Neuronal stem cell (in vitro differentiated cells): ENCODE measurements around the gene SERPINB4.
"Not testable (repeated sequence)": the region's sequence is repeated elsewhere in the genome, so short reads cannot be mapped to it uniquely, and the experiment has no call there.

ENCODE experiments used
- DNase-seq: peaks from one replicate; pipeline ENCODE4 v3.0.0-alpha.2; 2013; ENCODE audit warnings: low spot score
- H2AFZ ChIP-seq: one replicate; pipeline ENCODE4 v1.6.1; 2013; ENCODE audit warnings: mild to moderate bottlenecking, low read length, inconsistent platforms
- H2AK5ac ChIP-seq: 2 replicates; pipeline ENCODE4 v1.6.1; 2013; ENCODE audit warnings: low read depth, mild to moderate bottlenecking, inconsistent platforms, low read length, moderate library complexity, mixed read lengths
- H2BK120ac ChIP-seq: 2 replicates; pipeline ENCODE4 v1.6.1; 2013; ENCODE audit warnings: low read depth, mild to moderate bottlenecking, inconsistent platforms, low read length, moderate library complexity, mixed read lengths
- H2BK12ac ChIP-seq: one replicate; pipeline ENCODE4 v1.6.1; 2013; ENCODE audit warnings: low read length, inconsistent platforms
- H2BK15ac ChIP-seq: 2 replicates; pipeline ENCODE4 v1.6.1; 2013; ENCODE audit warnings: mild to moderate bottlenecking, low read length, inconsistent platforms, mixed read lengths
- H2BK5ac ChIP-seq: one replicate; pipeline ENCODE4 v1.6.1; 2013; ENCODE audit warnings: inconsistent platforms, mild to moderate bottlenecking, low read length, moderate library complexity
- H3K14ac ChIP-seq: one replicate; pipeline ENCODE4 v1.6.1; 2013; ENCODE audit warnings: low read length, inconsistent platforms
- H3K18ac ChIP-seq: 2 replicates; pipeline ENCODE4 v1.6.1; 2013; ENCODE audit warnings: low read length, inconsistent platforms
- H3K23ac ChIP-seq: 2 replicates; pipeline ENCODE4 v1.6.1; 2013; ENCODE audit warnings: low read depth, mild to moderate bottlenecking, mixed read lengths, low read length, inconsistent platforms; ENCODE audit not compliant: poor library complexity
- H3K27ac ChIP-seq: replicated peaks from 3 replicates; pipeline ENCODE4 v1.5.1; 2013; ENCODE audit warnings: low read length, inconsistent platforms
- H3K27me3 ChIP-seq, 3 experiments: 2 replicates each; pipeline ENCODE4 v1.6.1; 2013; ENCODE audit warnings: low read length in 3 of 3, mild to moderate bottlenecking in 2 of 3, inconsistent platforms in 1 of 3, low read depth in 1 of 3, mixed read lengths in 1 of 3, moderate library complexity in 1 of 3; ENCODE audit not compliant: control insufficient read depth in 3 of 3, insufficient read depth in 3 of 3
- H3K36me3 ChIP-seq, 2 donors: replicated peaks in 1 of 2; 2 replicates each; pipeline ENCODE4 v1.6.1; 2013; ENCODE audit warnings: low read length in 2 of 2; ENCODE audit not compliant: control insufficient read depth in 2 of 2, insufficient read depth in 2 of 2
- H3K4ac ChIP-seq: 2 replicates; pipeline ENCODE4 v1.6.1; 2013; ENCODE audit warnings: inconsistent platforms, mild to moderate bottlenecking, low read length, moderate library complexity
- H3K4me1 ChIP-seq, 2 donors: 1 replicate in 1 of 2; 2 replicates in 1 of 2; pipeline ENCODE4 v1.6.1; 2013; ENCODE audit warnings: low read length in 2 of 2, low read depth in 1 of 2; ENCODE audit not compliant: control insufficient read depth in 2 of 2, insufficient read depth in 1 of 2
- H3K4me2 ChIP-seq: one replicate; pipeline ENCODE4 v1.6.1; 2013; ENCODE audit warnings: mild to moderate bottlenecking, low read length, inconsistent platforms; ENCODE audit not compliant: insufficient read depth, poor library complexity, severe bottlenecking
- H3K4me3 ChIP-seq, 2 donors: 2 replicates each; pipeline ENCODE4 v1.5.1; 2013; ENCODE audit warnings: low read length in 2 of 2, mild to moderate bottlenecking in 2 of 2, inconsistent platforms in 1 of 2, moderate library complexity in 1 of 2
- H3K79me1 ChIP-seq: one replicate; pipeline ENCODE4 v1.6.1; 2013; ENCODE audit warnings: low read depth, mild to moderate bottlenecking, inconsistent platforms, low read length, moderate library complexity
- H3K9ac ChIP-seq: one replicate; pipeline ENCODE4 v1.6.1; 2013; ENCODE audit warnings: mild to moderate bottlenecking, low read depth, low read length, inconsistent platforms; ENCODE audit not compliant: poor library complexity
- H3K9me3 ChIP-seq, 2 donors: replicated peaks in 1 of 2; 2 replicates each; pipeline versions ENCODE3 to v1.6.1; 2013; ENCODE audit warnings: low read length in 2 of 2, mild to moderate bottlenecking in 2 of 2, inconsistent platforms in 1 of 2, low read depth in 1 of 2, mixed read lengths in 1 of 2, moderate library complexity in 1 of 2; ENCODE audit not compliant: control insufficient read depth in 2 of 2, insufficient read depth in 1 of 2
- H4K8ac ChIP-seq: one replicate; pipeline ENCODE4 v1.6.1; 2013; ENCODE audit warnings: low read depth, mild to moderate bottlenecking, inconsistent platforms, low read length, moderate library complexity
- H4K91ac ChIP-seq: one replicate; pipeline ENCODE4 v1.6.1; 2013; ENCODE audit warnings: low read length, low read depth, mild to moderate bottlenecking, inconsistent platforms; ENCODE audit not compliant: poor library complexity
- WGBS, 2 donors: extraction: QIAGEN DNeasy Blood & Tissue Kit; methylation state at CpG; one replicate each; pipeline ENCODE4 v1.1.7; 2013; ENCODE audit warnings: missing lambda C conversion rate in 2 of 2, mixed read lengths in 1 of 2; ENCODE audit not compliant: insufficient read length in 2 of 2, insufficient replicate concordance in 1 of 2; ENCODE audit errors: extremely low coverage in 2 of 2; 5-methylcytosine and 5-hydroxymethylcytosine counted together

The SERPINB4 gene

GRCh38 chr18:63644694-63645093 is 638 bp upstream of the SERPINB4 start:
- not testable (repeated sequence) for H3K36me3 ChIP-seq, H3K9ac ChIP-seq, H2AFZ ChIP-seq, H3K79me1 ChIP-seq, H2BK12ac ChIP-seq, H4K91ac ChIP-seq, H3K27ac ChIP-seq, H3K4ac ChIP-seq, H2BK5ac ChIP-seq, H3K18ac ChIP-seq, H3K9me3 ChIP-seq, DNase-seq, H2BK15ac ChIP-seq, H2AK5ac ChIP-seq, H2BK120ac ChIP-seq, H3K4me3 ChIP-seq, H3K27me3 ChIP-seq, H3K4me1 ChIP-seq, H3K4me2 ChIP-seq, H3K14ac ChIP-seq, H4K8ac ChIP-seq, H3K23ac ChIP-seq
- no CpG with 5 or more reads among the region's 1 CpG for WGBS, 2 donors

- not testable (repeated sequence) for H3K4ac ChIP-seq, H3K4me2 ChIP-seq, H3K23ac ChIP-seq, DNase-seq, H2BK12ac ChIP-seq, H3K18ac ChIP-seq, H3K9me3 ChIP-seq, H3K4me3 ChIP-seq, H3K79me1 ChIP-seq, H2AFZ ChIP-seq, H3K27me3 ChIP-seq, H3K27ac ChIP-seq, H2AK5ac ChIP-seq, H3K36me3 ChIP-seq, H3K14ac ChIP-seq, H2BK5ac ChIP-seq, H3K9ac ChIP-seq, H4K91ac ChIP-seq, H2BK15ac ChIP-seq, H3K4me1 ChIP-seq, H4K8ac ChIP-seq, H2BK120ac ChIP-seq
- no CpG with 5 or more reads among the region's 4 CpGs for WGBS, 2 donors
These were observed 1.2 kb downstream of the SERPINB4 start for GRCh38 chr18:63642668-63643356.

GRCh38 chr18:63641157-63641680 is 2.8 kb downstream of the SERPINB4 start:
- DNase-seq, H3K9me3 ChIP-seq, H3K4me2 ChIP-seq: not testable (repeated sequence)

GRCh38 chr18:63637703-63638102 is 6.4 kb downstream of the SERPINB4 start:
- Histone ChIP-seq H4K91ac (no peak overlapping the region), H3K23ac (no peak overlapping the region)

More at GRCh38 chr18:63641157-63641680, 2.8 kb downstream of the SERPINB4 start:
- not testable (repeated sequence) for H3K4me1 ChIP-seq, H3K18ac ChIP-seq, H3K14ac ChIP-seq, H4K91ac ChIP-seq, H2BK5ac ChIP-seq, H3K36me3 ChIP-seq, H3K27ac ChIP-seq, H3K4me3 ChIP-seq, H4K8ac ChIP-seq, H3K27me3 ChIP-seq, H3K4ac ChIP-seq, H2AFZ ChIP-seq, H3K9ac ChIP-seq, H2AK5ac ChIP-seq, H3K79me1 ChIP-seq, H2BK15ac ChIP-seq, H2BK120ac ChIP-seq, H2BK12ac ChIP-seq, H3K23ac ChIP-seq
- no CpG with 5 or more reads among the region's 4 CpGs for WGBS, 2 donors

More at GRCh38 chr18:63637703-63638102, 6.4 kb downstream of the SERPINB4 start:
- Histone ChIP-seq H3K9me3 (no peaks in the 10 kb centered on the region), H2BK5ac (no peak overlapping the region), H3K27me3 (no peaks in the 10 kb centered on the region), H3K9ac (no peak overlapping the region), H2BK12ac (no peak overlapping the region), H3K79me1 (no peaks in the 10 kb centered on the region), H3K36me3 (no peaks in the 10 kb centered on the region), H2BK120ac (no peak overlapping the region), H4K8ac (no peak overlapping the region), H3K27ac (no peak overlapping the region), H3K4me1 (no peaks in the 10 kb centered on the region), H2AK5ac (no peak overlapping the region), H3K4ac (no peak overlapping the region), H3K4me2 (no peak overlapping the region), H3K18ac (no peak overlapping the region), H2BK15ac (no peak overlapping the region), H2AFZ (no peak overlapping the region), H3K4me3 (no peak overlapping the region), H3K14ac (no peak overlapping the region)
- WGBS, 2 donors: no CpG with 5 or more reads among the region's 6 CpGs
- no peak for DNase-seq
